Stimulated activated CD4-positive, alpha-beta T cell treated with anti-CD3 and anti-CD28 coated beads, Interleukin-1b, Interleukin-23, amount 100 ng/mL, for 1 hour (primary cell): ENCODE results near the gene SLC44A3.

Experiments
- DNase-seq, 2 donors: peaks; one replicate each; pipeline ENCODE4 v3.0.0-alpha.2; 2020; ENCODE audit warnings: low read depth in 2 of 2

The SLC44A3 gene

DNA sequence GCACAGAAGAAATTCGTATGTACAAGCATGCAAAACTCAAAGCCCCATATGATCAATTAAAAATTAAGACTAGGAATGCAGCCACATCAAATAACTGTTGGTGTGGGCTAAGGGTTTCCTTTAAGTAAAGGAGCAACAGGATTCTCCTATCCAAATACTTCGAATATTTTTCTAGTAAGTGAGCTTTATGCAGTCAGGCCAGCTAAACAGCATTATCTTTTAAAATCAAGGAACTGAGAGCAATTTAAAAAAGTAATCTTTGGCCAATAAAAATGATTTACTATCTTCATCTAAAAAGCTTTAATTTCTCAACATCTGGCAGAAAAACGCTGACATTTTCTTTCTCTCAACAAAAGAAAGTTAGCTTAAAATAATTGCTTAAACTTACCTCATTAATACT, 87.0 kb downstream of the SLC44A3 start:
- no peak for DNase-seq

DNA sequence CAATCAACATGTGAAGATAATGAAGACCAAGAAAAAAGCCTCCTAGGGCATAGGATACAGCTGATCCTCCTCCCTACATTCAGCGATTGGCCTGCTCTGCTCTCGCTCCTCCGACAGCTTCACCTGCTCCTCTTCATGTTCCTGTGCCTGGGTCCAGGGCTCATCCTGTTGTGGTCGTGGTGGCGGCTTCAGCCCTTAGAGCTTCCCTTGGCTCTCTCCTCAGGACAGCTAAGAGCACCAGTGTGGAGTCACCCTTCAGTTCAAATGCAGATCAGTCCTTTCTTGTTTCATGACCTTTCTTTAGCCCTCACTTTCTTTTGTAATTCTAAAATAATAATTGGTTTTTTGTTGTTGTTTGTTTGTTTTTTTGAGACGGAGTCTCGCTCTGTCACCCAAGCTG, 88.0 kb downstream of the SLC44A3 start:
- no peak for DNase-seq

- DNase-seq: no peak
Observed at GRCh38 chr1:94908965-94909364, 88.8 kb downstream of the SLC44A3 start.

DNA sequence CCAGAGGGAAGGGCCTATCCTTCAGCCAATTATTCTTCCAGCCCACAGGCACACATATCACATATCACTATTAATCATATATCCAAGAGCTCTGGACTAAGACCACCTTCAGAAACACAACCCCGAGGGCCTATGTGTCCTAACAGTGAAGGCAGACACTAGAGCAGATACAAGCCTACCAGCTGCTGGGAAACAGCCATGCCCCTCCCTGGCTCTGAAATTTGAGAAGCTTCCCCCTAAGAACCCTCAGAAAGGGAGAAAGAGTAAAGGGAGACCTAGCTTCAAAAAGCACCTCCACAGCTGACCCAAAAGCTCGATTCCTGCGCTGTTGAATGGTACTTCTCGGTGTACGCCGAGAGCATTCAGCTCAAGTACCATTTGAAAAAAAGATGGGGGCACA, 89.3 kb downstream of the SLC44A3 start:
- DNase-seq: no peak

DNA sequence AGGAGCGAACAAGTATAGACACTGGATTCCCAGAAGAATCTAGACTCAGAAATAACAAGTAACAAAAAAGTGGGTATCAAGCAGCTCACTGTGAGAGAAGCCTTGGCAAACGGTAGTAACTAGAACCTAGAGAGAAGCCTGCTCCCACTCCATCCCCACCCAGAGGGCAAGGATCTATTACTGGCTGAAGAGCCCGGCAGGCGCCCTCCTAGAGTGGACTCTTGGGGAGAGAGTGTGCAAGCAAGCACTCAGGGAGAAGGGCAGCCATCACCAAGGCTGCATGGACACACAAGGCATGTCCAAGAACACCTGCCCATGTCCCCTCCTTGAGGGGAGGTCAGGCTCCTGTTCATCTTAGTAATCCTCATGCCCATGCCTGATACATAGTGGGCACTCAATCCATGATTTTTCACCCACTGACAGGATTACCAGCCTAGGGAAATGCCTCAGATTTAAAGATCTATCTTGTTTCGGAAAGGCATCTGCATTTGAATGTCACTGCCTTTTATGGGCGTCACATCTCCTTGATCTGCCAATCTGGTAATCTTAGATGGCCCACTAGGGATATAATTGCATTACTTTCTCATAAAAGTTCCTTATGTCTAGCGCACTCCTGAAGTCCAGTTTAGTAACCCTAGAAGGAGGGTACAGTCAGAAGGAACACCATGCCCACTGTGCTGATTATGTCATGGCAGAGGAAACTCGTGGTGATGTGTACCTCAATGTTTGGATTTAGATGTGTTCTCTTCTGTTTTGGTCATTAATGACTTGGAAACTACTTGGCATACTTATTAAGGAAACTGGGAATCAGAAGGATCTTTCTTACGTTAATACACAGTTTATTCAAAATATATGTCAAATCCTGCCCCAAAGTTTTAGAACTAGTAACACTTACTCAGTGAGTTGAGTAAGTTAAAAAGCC, 92.4 kb downstream of the SLC44A3 start:
- DNase-seq: no peak

DNA sequence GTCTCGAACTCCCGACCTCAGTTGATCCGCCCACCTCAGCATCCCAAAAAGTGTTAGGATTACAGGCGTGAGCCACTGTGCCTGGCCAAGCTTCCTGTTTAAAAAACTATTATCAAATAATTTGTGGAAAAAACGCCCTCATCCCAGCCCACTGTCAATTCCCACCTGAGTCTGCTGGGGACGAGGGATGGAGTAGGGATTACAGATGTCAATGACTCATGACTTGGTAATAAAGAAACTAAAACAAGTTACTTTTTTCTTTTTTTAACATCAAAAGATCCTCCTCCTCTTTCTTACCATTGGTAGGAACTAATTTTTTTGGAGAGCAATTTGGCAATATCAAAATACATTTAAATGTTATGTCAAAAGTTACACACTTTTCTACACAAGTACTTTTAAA, 97.1 kb downstream of the SLC44A3 start:
- DNase-seq: no peak

DNA sequence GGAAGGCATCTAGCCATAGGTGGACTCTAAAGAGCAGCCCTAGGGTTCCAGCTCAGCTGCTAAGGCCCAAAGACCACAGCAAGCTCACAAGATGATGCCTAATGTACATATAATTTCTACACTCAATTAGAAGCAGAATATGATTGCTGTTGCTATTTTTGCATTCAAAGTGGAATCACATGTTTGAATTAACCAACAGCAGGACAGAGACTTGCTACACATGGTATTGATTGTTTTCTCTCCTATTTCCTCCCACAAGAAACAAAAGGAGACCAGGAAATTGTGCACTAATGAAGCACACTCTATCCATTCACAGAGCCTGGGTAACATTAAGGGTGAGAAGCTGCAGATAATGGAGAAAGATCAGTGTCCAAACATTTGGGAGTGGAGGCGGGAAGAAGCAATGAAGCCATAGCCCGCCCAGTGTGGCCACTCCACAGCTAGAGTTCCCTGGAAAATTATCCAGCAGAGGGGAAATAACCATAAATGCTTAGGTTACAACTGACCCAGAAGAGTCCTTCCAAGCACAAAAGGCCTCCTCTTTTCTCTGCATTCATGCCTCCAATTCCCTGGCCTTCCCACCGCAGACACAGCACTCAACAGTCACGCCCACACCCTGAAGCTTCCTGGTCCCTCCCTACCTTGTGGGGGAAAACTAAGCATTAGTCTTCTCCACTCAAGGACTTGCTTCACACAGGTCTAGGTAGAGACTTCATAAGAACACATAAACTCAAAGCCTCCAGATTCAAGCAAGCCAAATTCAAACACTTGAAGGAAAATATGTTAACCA, 99.3 kb downstream of the SLC44A3 start:
- DNase-seq: no peak

GRCh38 chr1:94920061-94920460, 99.9 kb downstream of the SLC44A3 start:
- no peak for DNase-seq

DNA sequence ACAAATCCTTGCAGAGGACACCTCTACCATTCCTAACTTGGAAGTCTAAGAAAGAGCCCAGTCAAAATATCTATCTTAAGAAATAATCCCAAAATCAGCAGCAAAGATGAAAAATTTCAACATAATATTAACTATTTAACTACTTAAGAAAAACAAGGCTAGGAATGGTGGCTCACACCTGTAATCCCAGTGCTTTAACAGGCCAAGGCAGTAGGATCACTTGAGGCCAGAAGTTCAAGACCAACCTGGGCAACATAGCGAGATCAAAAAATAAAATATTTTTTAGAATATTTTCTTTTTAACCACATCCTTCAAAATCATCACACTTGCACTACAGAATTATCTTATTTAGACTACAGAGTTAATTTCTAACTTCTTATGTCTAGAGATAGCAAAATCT, 101.8 kb downstream of the SLC44A3 start:
- no peak for DNase-seq

- DNase-seq: no peak
Observed at GRCh38 chr1:94922761-94923331, 102.7 kb downstream of the SLC44A3 start.

- DNase-seq: no peak
Observed at GRCh38 chr1:94925004-94925403, 104.8 kb downstream of the SLC44A3 start.

- DNase-seq: no peak
Observed at GRCh38 chr1:94925561-94926125, 105.5 kb downstream of the SLC44A3 start.

DNA sequence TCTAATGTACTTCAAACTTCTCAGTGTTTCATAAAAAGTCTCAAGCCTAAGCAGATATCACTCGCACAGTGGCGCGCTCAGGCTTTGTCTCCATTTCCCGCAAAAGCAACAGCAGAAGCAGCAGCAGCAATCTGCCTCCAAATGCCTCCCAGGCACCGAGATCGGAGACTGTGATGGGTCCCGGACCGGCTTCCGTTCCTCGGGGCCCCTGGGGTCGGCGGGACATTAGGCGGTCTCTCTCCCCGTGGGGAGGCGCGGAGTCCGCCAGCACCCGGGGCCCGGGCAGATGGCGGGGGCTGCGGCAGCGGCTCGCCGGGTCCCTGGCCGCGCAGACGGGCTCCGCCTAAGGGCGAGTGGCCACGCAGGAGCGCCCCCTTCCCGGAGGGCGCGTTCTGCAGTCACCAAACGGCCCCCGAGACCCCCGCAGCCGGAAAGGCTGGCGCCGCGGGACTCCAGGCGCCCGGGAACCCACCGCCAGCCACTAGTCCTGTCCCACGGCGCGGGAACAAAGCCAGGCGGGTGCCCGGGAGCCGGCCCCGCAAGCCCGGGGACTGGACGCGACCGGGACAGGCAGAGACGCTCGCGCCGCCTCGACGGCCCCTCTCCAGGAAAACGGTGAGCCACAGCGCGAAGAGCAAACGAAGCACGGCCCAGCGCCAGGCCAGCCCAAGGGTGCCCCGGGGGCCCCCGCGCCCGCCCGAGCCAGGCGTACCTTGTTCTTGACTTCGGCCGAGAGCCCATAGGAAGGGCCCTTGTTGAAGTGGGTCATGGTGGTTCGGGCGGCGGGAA, 106.2 kb downstream of the SLC44A3 start:
- no peak for DNase-seq

- DNase-seq: peak; percentile 20 to 53
Observed at GRCh38 chr1:94926915-94927404, 106.8 kb downstream of the SLC44A3 start, which contains the start of gene CNN3. TSS of gene CNN3 (minus strand) at chr1:94927110. CDS start at chr1:94926894, 216 bp downstream.

DNA sequence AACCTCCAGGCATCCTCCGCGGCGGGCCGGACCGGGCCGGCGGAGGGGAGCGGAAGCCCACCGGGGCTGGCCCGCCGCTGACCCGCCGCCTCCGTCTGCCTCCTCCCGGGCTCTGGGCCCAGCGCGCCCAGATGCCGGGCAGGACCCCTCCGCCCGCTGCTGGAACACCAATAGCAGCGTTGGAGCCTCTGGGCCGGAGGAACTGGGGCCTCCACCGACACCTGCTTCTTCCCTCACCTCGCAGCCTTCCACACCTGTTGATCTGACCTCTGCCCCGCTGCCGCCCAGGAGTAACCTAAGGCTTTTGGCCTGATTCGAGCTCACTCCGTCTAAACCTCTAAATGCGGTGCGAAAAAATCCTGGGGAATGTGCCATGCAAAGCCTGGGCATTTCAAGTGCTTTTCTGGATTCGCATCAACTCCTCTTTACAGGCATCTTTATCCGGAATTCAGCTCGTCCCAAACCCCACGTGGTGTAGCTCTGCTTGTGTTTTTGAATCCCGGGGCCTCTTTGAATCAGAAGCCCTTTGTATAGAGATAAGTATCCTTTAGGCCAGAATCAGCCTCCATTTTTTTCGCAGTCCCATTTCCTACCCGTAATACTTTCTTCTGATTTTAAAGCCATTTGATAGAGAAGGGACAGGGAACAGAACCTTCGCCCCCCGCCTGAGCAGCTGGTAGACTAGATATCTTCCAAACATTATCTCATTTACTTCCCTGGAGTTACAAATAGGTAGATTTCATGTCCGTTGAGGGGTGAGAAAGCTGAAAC, 107.4 kb downstream of the SLC44A3 start:
- no peak for DNase-seq

DNA sequence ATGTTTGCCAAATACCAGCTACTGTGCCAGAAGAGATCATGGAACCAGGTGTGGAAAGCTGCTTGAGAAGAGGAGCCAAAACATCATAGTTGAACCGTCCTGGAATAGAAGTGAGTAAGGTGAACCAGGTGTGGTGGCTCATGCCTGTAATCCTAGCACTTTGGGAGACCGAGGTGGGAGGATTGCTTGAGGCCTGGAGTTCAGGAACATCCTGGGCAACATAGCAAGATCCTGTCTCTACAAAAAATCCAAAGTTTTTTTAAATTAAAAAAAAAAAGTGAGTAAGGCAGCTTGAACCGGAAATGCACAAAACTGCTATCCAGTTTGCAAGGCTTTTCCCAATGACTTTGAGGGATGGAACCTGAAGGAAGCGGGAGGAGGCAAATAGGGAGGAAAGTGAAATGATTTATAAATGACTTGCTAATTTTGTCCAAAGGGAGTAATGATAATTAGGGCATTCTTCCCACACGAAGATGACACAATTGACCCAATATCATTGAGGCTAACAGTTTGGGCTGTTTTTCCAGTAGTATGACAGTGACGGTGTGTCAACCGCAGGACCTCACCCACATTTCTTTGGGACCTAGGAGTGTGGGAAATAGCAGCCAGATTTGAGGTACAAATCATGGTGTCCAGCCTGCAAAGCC, 108.3 kb downstream of the SLC44A3 start:
- DNase-seq: no peak

DNA sequence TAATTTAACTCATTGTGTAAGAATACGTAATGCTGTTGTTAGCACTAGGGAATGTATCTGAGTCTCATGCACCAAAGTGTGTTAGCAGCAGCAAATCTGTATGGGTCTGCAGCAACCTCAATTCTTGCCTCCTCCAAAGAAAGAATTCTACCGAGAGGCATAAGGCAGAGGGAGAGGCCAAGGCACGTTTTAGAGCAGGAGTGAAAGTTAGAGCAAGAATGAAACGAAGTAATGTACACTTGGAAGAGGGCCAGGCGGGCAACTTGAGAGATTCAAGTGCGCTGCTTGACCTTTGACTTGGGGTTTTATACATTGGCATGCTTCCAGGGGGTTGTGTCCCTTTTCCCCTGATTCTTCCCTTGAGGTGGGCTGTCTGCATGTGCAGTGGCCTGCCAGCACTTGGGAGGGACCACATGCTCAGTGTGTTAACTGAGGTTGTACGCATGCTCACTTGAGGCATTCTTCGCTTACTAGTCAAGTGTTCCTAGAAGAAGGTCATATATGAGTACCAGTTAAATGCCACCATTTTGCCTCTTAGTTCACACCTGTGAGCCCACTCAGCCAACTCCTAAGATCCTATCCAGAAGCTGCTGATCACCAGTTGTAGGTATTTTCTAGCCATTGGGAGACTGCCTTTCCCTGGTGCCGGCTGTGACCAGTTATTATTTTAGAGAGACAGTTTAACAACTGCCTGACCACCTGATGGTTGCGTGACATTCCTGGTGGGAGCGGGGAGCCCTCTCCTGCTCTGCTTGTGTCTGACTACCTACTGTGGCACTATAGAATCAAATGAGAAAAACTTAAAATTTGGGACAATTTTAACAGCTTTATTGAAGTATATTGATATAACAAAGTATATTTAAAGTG, 109.4 kb downstream of the SLC44A3 start:
- no peak for DNase-seq

GRCh38 chr1:94931254-94931841, 111.2 kb downstream of the SLC44A3 start:
- no peak for DNase-seq
